Natural killer cell treated with Interleukin-12 subunit alpha and Interleukin-12 subunit beta and Interleukin-15 and Interleukin-18, amount 100 ng/mL, for 72 hours (primary cell): ENCODE data around the gene SPC24. TPM values are rescaled to one million over a fixed set of nuclear protein-coding genes. Genes with fewer than 3 reads are reported as not detected.
"Not testable (repeated sequence)": the region's sequence is repeated elsewhere in the genome, so short reads cannot be mapped to it uniquely, and the experiment has no call there.

Experiments used
- ATAC-seq, 2 donors: fragments of 150-1000 bp; cut with Tn5 transposase in 1 of 2; sonication (Bioruptor Pico), chemical (Tn5 transposase) in 1 of 2; 2 replicates each; pipeline ENCODE4 v1.10.0; 2021
- DNase-seq: peaks from one replicate; pipeline ENCODE4 v3.0.0; 2022; ENCODE audit warnings: low spot score
- H3K27ac Mint-ChIP-seq, 2 donors: 1 replicate in 1 of 2; 2 replicates in 1 of 2; pipeline ENCODE4 v1.8.0; 2022; ENCODE audit warnings: mixed read lengths in 2 of 2, mild to moderate bottlenecking in 1 of 2, moderate library complexity in 1 of 2
- H3K27me3 Mint-ChIP-seq, 2 donors: 1 replicate in 1 of 2; 2 replicates in 1 of 2; pipeline ENCODE4 v1.8.0; 2022; ENCODE audit warnings: mixed read lengths in 2 of 2
- H3K36me3 Mint-ChIP-seq: one replicate; pipeline ENCODE4 v1.8.0; 2022; ENCODE audit warnings: mixed read lengths
- H3K4me1 Mint-ChIP-seq, 2 donors: 1 replicate in 1 of 2; 2 replicates in 1 of 2; pipeline ENCODE4 v1.8.0; 2022; ENCODE audit warnings: low read depth in 2 of 2, mixed read lengths in 2 of 2, mild to moderate bottlenecking in 1 of 2
- H3K4me3 Mint-ChIP-seq: one replicate; pipeline ENCODE4 v1.8.0; 2022; ENCODE audit warnings: mixed read lengths
- H3K9me3 Mint-ChIP-seq: 2 replicates; pipeline ENCODE4 v1.8.0; 2022; ENCODE audit warnings: mixed read lengths
- total RNA-seq, 2 donors: library from RNA; stranded (reverse); gene quantifications; one replicate each; pipeline ENCODE4 v1.2.3, GENCODE V29; 2022

SPC24 gene
- total RNA-seq, 2 donors from 2014 or later, result 26.6 to 48.3 TPM

- no peaks in the 10 kb centered on the region for H3K9me3 Mint-ChIP-seq
- no peaks in the 10 kb centered on the region for H3K27me3 Mint-ChIP-seq
- H3K4me1 Mint-ChIP-seq, result peaks cover 0 to 5% of the 10 kb centered on the region in 2 donors
- H3K36me3 Mint-ChIP-seq, result peaks cover 6% of the 10 kb centered on the region
- H3K27ac Mint-ChIP-seq, result no peak overlapping the region
- no peak overlapping the region for H3K4me3 Mint-ChIP-seq
- DNase-seq, result no peak
- ATAC-seq, result no peak
Measured at GRCh38 chr19:11113140-11113708, 42.4 kb downstream of the SPC24 start.

- no peaks in the 10 kb centered on the region for H3K9me3 Mint-ChIP-seq
- H3K4me1 Mint-ChIP-seq, result peaks cover 0 to 5% of the 10 kb centered on the region in 2 donors
- peaks cover 6% of the 10 kb centered on the region for H3K36me3 Mint-ChIP-seq
- DNase-seq (no peak), ATAC-seq (no peak)
- no peaks in the 10 kb centered on the region for H3K27me3 Mint-ChIP-seq
- H3K27ac Mint-ChIP-seq, result no peak overlapping the region
- no peak overlapping the region for H3K4me3 Mint-ChIP-seq
Measured at GRCh38 chr19:11111771-11112144, 43.8 kb downstream of the SPC24 start.

DNA sequence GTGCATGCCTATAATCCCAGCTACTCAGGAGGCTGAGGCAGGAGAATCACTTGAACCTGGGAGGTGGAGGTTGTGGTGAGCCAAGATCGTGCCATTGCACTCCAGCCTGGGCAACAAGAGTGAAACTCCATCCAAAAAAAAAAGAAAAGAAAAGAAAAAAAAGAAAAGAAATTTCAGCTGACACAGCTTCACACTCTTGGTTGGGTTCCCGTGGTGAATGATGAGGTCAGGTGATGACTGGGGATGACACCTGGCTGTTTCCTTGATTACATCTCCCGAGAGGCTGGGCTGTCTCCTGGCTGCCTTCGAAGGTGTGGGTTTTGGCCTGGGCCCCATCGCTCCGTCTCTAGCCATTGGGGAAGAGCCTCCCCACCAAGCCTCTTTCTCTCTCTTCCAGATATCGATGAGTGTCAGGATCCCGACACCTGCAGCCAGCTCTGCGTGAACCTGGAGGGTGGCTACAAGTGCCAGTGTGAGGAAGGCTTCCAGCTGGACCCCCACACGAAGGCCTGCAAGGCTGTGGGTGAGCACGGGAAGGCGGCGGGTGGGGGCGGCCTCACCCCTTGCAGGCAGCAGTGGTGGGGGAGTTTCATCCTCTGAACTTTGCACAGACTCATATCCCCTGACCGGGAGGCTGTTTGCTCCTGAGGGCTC, 44.3 kb downstream of the SPC24 start:
- H3K27ac Mint-ChIP-seq, result no peak overlapping the region
- no peaks in the 10 kb centered on the region for H3K27me3 Mint-ChIP-seq
- no peak overlapping the region for H3K4me3 Mint-ChIP-seq
- H3K36me3 Mint-ChIP-seq, result peaks cover 6% of the 10 kb centered on the region
- H3K9me3 Mint-ChIP-seq, result no peaks in the 10 kb centered on the region
- ATAC-seq, result peak in 1 of 2 donors; percentile 20
- no peak for DNase-seq
- peaks cover 0 to 5% of the 10 kb centered on the region in 2 donors for H3K4me1 Mint-ChIP-seq

DNA sequence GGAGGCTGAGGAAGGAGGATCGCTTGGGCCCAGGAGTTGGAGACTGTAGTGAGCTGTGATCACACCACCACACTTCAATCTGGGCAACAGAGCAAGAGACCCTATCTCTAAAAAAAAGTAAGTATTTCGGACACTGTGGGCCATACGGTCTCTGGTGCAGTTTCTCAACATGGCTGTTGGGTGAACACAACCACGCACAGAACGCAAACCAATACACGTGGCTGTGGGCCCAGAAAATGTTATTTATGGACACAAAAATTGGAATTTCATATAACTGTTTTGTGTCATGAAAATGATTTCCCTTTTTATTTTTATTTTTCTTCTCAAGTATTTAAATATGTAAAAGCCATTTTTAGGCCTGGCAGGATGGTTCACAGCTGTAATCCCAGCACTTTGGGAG, 46.8 kb downstream of the SPC24 start:
- Mint-ChIP-seq H3K9me3 (no peaks in the 10 kb centered on the region), H3K4me1 (peaks cover 0 to 7% of the 10 kb centered on the region in 2 donors), H3K4me3 (no peak overlapping the region), H3K36me3 (peaks cover 16% of the 10 kb centered on the region), H3K27ac (no peak overlapping the region), H3K27me3 (no peaks in the 10 kb centered on the region)
- no peak for DNase-seq
- no peak for ATAC-seq

GRCh38 chr19:11106477-11106876, 49.1 kb downstream of the SPC24 start:
- Mint-ChIP-seq H3K4me1 (peaks cover 0 to 3% of the 10 kb centered on the region in 2 donors), H3K9me3 (no peaks in the 10 kb centered on the region), H3K36me3 (peaks cover 14% of the 10 kb centered on the region), H3K27me3 (no peaks in the 10 kb centered on the region), H3K27ac (no peak overlapping the region), H3K4me3 (no peak overlapping the region)
- ATAC-seq (no peak), DNase-seq (no peak)

DNA sequence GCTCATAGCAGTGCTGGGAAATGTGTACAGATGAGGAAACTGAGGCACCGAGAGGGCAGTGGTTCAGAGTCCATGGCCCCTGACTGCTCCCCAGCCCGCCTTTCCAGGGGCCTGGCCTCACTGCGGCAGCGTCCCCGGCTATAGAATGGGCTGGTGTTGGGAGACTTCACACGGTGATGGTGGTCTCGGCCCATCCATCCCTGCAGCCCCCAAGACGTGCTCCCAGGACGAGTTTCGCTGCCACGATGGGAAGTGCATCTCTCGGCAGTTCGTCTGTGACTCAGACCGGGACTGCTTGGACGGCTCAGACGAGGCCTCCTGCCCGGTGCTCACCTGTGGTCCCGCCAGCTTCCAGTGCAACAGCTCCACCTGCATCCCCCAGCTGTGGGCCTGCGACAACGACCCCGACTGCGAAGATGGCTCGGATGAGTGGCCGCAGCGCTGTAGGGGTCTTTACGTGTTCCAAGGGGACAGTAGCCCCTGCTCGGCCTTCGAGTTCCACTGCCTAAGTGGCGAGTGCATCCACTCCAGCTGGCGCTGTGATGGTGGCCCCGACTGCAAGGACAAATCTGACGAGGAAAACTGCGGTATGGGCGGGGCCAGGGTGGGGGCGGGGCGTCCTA, 50.5 kb downstream of the SPC24 start:
- DNase-seq (no peak), ATAC-seq (peak in 1 of 2 donors; percentile 27)
- Mint-ChIP-seq H3K4me3 (no peak overlapping the region), H3K27me3 (no peaks in the 10 kb centered on the region), H3K9me3 (no peaks in the 10 kb centered on the region), H3K36me3 (peaks cover 17% of the 10 kb centered on the region), H3K4me1 (peaks cover 2 to 4% of the 10 kb centered on the region in 2 donors), H3K27ac (no peak overlapping the region)

- not testable (repeated sequence) for ATAC-seq, H3K9me3 Mint-ChIP-seq, H3K27me3 Mint-ChIP-seq, H3K4me3 Mint-ChIP-seq, DNase-seq, H3K27ac Mint-ChIP-seq
- H3K36me3 Mint-ChIP-seq, result peaks cover 22% of the 10 kb centered on the region
- H3K4me1 Mint-ChIP-seq, result peaks cover 10 to 14% of the 10 kb centered on the region in 2 donors
Measured at GRCh38 chr19:11103667-11104066, 51.9 kb downstream of the SPC24 start.

DNA sequence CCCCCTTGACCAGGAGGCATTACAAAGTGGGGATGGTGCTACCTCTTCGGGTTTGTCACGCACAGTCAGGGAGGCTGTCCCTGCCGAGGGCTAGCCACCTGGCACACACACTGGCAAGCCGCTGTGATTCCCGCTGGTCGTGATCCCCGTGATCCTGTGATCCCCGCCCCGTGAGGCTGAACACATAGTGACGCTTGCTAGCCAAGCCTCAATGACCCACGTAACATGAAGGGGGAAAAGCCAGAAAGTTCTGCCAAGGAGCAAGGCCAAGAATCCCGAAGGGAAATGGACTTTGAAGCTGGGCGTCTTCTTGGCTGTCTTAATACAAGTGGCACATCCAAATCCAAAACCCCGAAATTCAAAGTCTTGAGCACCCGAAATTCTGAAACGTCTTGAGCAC, 52.6 kb downstream of the SPC24 start:
- peaks cover 22% of the 10 kb centered on the region for H3K36me3 Mint-ChIP-seq
- no peak overlapping the region for H3K27ac Mint-ChIP-seq
- H3K27me3 Mint-ChIP-seq, result no peaks in the 10 kb centered on the region
- no peak overlapping the region for H3K4me3 Mint-ChIP-seq
- H3K4me1 Mint-ChIP-seq, result peaks cover 10 to 14% of the 10 kb centered on the region in 2 donors
- DNase-seq, result no peak
- no peak for ATAC-seq
- H3K9me3 Mint-ChIP-seq, result no peaks in the 10 kb centered on the region

DNA sequence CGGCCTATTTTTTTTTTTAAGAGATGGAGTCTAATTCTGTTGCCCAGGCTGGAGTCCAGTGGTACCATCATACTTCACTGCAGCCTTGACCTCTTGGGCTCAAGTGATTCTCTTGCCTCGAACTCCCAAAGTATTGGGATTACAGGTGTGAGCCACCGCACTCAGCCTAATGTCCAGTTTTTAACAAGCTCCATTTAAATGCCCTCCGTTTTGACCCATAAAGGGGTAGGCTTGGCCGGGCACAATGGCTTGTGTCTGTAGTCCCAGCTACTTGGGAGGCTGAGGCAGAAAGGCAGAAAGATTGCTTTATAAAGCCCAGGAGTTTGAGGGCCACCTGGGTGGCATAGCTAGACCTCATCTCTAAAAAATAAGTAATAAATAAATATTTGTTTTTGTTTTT, 54.5 kb downstream of the SPC24 start:
- no peak for DNase-seq
- peaks cover 28% of the 10 kb centered on the region for H3K36me3 Mint-ChIP-seq
- H3K27me3 Mint-ChIP-seq, result no peaks in the 10 kb centered on the region
- H3K27ac Mint-ChIP-seq, result no peak overlapping the region
- H3K4me1 Mint-ChIP-seq, result peaks cover 20 to 21% of the 10 kb centered on the region in 2 donors
- H3K4me3 Mint-ChIP-seq, result no peak overlapping the region
- no peak for ATAC-seq
- H3K9me3 Mint-ChIP-seq, result peaks cover 3% of the 10 kb centered on the region

- H3K27me3 Mint-ChIP-seq, result no peaks in the 10 kb centered on the region
- H3K36me3 Mint-ChIP-seq, result peaks cover 25% of the 10 kb centered on the region
- peak overlapping the region; percentile 53 to 89 for H3K27ac Mint-ChIP-seq
- ATAC-seq (no peak), DNase-seq (no peak)
- peak overlapping the region; percentile 4 for H3K4me3 Mint-ChIP-seq
- H3K9me3 Mint-ChIP-seq, result peaks cover 3% of the 10 kb centered on the region
- H3K4me1 Mint-ChIP-seq, result peaks cover 25 to 29% of the 10 kb centered on the region in 2 donors
Measured at GRCh38 chr19:11100049-11100448, 55.5 kb downstream of the SPC24 start.

- H3K4me3 Mint-ChIP-seq, result no peak overlapping the region
- H3K36me3 Mint-ChIP-seq, result peaks cover 24% of the 10 kb centered on the region
- H3K27me3 Mint-ChIP-seq, result no peaks in the 10 kb centered on the region
- H3K9me3 Mint-ChIP-seq, result peaks cover 3% of the 10 kb centered on the region
- ATAC-seq, result no peak
- peaks cover 34 to 37% of the 10 kb centered on the region in 2 donors for H3K4me1 Mint-ChIP-seq
- H3K27ac Mint-ChIP-seq, result peak overlapping the region; percentile 53 to 89
- DNase-seq, result no peak
Measured at GRCh38 chr19:11098861-11099260, 56.7 kb downstream of the SPC24 start.

GRCh38 chr19:11098327-11098726, 57.3 kb downstream of the SPC24 start:
- DNase-seq (no peak), ATAC-seq (no peak)
- peaks cover 3% of the 10 kb centered on the region for H3K9me3 Mint-ChIP-seq
- H3K27ac Mint-ChIP-seq, result peak overlapping the region in 1 of 2 donors; percentile 18
- H3K36me3 Mint-ChIP-seq, result peaks cover 24% of the 10 kb centered on the region
- peaks cover 38 to 39% of the 10 kb centered on the region in 2 donors for H3K4me1 Mint-ChIP-seq
- H3K27me3 Mint-ChIP-seq, result no peaks in the 10 kb centered on the region
- H3K4me3 Mint-ChIP-seq, result no peak overlapping the region

- Mint-ChIP-seq H3K27ac (peak overlapping the region; percentile 18 to 98), H3K4me1 (peaks cover 44 to 49% of the 10 kb centered on the region in 2 donors), H3K4me3 (peak overlapping the region; percentile 4), H3K36me3 (peaks cover 20% of the 10 kb centered on the region)
- not testable (repeated sequence) for H3K9me3 Mint-ChIP-seq, ATAC-seq, DNase-seq, H3K27me3 Mint-ChIP-seq
Measured at GRCh38 chr19:11097367-11097766, 58.2 kb downstream of the SPC24 start.

DNA sequence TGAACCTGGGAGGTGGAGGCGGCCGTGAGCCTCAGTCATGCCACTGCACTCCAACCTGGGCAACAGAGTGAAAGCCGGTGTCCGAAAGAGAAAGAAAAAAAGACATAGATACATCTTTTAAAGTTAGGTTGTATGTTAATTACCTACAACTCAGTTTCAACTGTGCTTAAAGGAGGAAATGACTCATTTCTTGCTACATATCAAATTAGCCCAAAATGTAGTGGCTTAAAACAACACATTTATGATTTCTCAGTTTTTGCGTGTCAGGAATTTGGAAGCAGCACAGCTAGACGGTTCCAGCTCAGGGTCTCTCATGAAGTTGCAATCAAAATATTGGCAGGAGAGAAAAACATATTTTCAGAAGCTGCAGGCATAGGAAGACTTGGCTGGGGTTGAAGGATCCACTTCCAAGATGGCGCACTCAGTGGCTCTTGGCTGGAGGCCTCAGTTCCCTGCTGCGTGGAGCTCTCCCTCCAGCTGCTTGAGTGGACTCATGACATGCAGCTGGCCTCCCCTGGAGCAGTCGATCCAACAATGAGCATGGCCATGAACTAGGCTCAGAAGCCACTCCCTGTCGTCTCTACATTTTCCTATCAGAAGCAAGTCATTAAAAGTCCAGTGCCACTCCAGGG, 59.3 kb downstream of the SPC24 start:
- Mint-ChIP-seq H3K36me3 (peaks cover 20% of the 10 kb centered on the region), H3K4me3 (peak overlapping the region; percentile 75)

More for the DNA sequence above, 59.3 kb downstream of the SPC24 start:
- Mint-ChIP-seq H3K27ac (peak overlapping the region; percentile 81 to 98), H3K27me3 (no peaks in the 10 kb centered on the region), H3K4me1 (peaks cover 47 to 53% of the 10 kb centered on the region in 2 donors), H3K9me3 (peaks cover 3% of the 10 kb centered on the region)
- ATAC-seq (peak; percentile 70 to 76), DNase-seq (no peak)
